Transverse colon (tissue), 4 donors: ENCODE data around the gene SCIN. TPM values are rescaled to one million over a fixed set of nuclear protein-coding genes. Genes with fewer than 3 reads are reported as not detected.

ENCODE experiments used
- DNase-seq: peaks from one replicate; pipeline ENCODE4 v3.0.0-alpha.2; 2019
- H3K27ac ChIP-seq, 4 donors: fragments of 200-600 bp; sonication (generic); 2 replicates each; pipeline ENCODE4 v1.5.1; 2016 to 2018; ENCODE audit warnings: inconsistent platforms in 4 of 4
- H3K27me3 ChIP-seq: fragments of 200-600 bp; sonication (generic); 2 replicates; pipeline ENCODE4 v1.5.1; 2017; ENCODE audit warnings: inconsistent platforms
- H3K36me3 ChIP-seq, 4 donors: fragments of 200-600 bp; sonication (generic); 2 replicates each; pipeline ENCODE4 v1.5.1; 2017 to 2019; ENCODE audit warnings: inconsistent platforms in 4 of 4
- H3K4me1 ChIP-seq, 4 donors: fragments of 200-600 bp; sonication (generic); 2 replicates each; pipeline ENCODE4 v1.5.1; 2017 to 2020; ENCODE audit warnings: inconsistent platforms in 4 of 4
- H3K4me3 ChIP-seq, 4 donors: fragments of 200-600 bp; sonication (generic); 1 replicate in 1 of 4; 2 replicates in 3 of 4; pipeline versions ENCODE4 v1.5.1 to v1.6.1; 2017 to 2019; ENCODE audit warnings: inconsistent platforms in 4 of 4
- H3K9me3 ChIP-seq, 2 donors: fragments of 200-600 bp; sonication (generic); 2 replicates each; pipeline ENCODE4 v1.5.1; 2017 to 2019; ENCODE audit warnings: inconsistent platforms in 2 of 2
- EP300 ChIP-seq: sonication (generic); formaldehyde crosslinking; IDR thresholded peaks from one replicate; pipeline ENCODE4 v1.6.1; 2017; ENCODE audit warnings: antibody characterized with exemption, low read depth
- POLR2A ChIP-seq: fragments of 450-650 bp; IDR thresholded peaks from one replicate; pipeline ENCODE4 v1.6.1; 2016; ENCODE audit warnings: antibody characterized with exemption, mild to moderate bottlenecking, moderate library complexity
- POLR2AphosphoS5 ChIP-seq, 3 donors: sonication (generic); formaldehyde crosslinking; IDR thresholded peaks; one replicate each; pipeline ENCODE4 v1.6.1; 2016; ENCODE audit warnings: antibody characterized with exemption in 3 of 3
- WGBS, 2 donors: methylation state at CpG; one replicate each; pipeline ENCODE4 v1.1.5; 2018; ENCODE audit warnings: low coverage in 1 of 2; 5-methylcytosine and 5-hydroxymethylcytosine counted together
- in situ Hi-C, 4 donors: fragments of 200-750 bp; cut with MboI; loops; one replicate each; pipeline versions ENCODE4 v1.15.0 to v1.15.1; 2017; ENCODE audit warnings: low sequenced_read_pairs in 3 of 4, low pct_ligation_motif_present in 1 of 4, low pct_unique_long_range_greater_than_20kb in 1 of 4
- intact Hi-C: fragments of 100-400 bp; cut with DNase I; formaldehyde crosslinking; loops from one replicate; pipeline ENCODE4 v1.15.1; 2023; ENCODE audit warnings: low total_unique reads
- total RNA-seq, 4 donors: library from RNA; depleted of rRNA; stranded (reverse); fragments of >200 nt; gene quantifications; one replicate each; pipeline ENCODE4 v1.1.0, GENCODE V29; 2016
- TF ChIP-seq, protein P1 (sequence below), 5 experiments: fragments of 200-600 bp in 3 of 5; fragments of 450-650 bp in 2 of 5; sonication (generic) in 3 of 5; IDR thresholded peaks; 1 replicate in 2 of 5; 2 replicates in 3 of 5; pipeline ENCODE4 v1.5.1; 2016 to 2017; ENCODE audit warnings: antibody characterized with exemption in 5 of 5, inconsistent platforms in 3 of 5, mild to moderate bottlenecking in 2 of 5, moderate library complexity in 1 of 5

SCIN gene
- total RNA-seq, 4 donors from 2014 or later = 62.3 to 125 (median 86.4) TPM

DNA sequence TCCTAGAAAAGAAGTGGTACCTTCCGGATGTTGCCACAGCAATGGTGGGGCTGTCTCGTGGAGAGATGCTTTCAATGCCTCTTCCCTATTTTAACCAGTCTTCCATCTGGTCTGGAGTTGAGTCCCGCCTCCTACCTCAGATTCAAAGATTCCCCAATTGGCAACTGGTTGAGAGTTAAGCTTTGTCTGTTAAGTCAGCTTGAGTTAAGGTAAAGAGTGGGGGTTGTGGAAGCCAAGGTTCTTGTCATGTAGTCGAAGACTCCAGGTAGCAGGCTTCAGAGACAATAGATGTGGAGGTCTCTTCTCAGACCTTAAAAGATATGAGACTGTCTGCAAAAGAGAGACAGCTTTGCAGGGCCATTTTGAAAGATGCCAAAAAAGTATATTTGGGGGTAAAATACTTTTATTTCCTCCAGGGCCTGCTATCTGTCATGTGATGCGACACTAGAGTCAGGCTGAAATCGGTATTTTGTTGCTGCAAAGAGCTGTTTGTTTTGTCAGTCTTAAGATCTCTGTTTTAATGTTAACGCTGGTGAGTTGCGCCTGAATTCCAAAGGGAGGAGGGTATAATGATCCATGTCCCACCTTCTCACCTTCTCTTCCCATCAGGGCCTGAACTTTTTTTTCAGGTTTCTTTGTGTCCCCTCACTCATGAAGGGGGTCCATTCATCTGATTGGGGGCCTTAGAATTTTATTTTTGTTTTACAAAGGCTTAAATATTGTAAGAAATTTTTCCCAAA lies 40.4 kb upstream of the SCIN start:
- no peak overlapping the region for H3K4me3 ChIP-seq
- WGBS, 2 donors = 80 to 84% methylated on average over 2 to 8 of the region's 8 CpGs
- H3K4me1 ChIP-seq = no peaks in the 10 kb centered on the region
- TF ChIP-seq EP300 (no peak), POLR2A (no peak), POLR2AphosphoS5 (IDR thresholded peaks at IDR 0.05) (no peak)
- TF ChIP-seq, protein P1, sequence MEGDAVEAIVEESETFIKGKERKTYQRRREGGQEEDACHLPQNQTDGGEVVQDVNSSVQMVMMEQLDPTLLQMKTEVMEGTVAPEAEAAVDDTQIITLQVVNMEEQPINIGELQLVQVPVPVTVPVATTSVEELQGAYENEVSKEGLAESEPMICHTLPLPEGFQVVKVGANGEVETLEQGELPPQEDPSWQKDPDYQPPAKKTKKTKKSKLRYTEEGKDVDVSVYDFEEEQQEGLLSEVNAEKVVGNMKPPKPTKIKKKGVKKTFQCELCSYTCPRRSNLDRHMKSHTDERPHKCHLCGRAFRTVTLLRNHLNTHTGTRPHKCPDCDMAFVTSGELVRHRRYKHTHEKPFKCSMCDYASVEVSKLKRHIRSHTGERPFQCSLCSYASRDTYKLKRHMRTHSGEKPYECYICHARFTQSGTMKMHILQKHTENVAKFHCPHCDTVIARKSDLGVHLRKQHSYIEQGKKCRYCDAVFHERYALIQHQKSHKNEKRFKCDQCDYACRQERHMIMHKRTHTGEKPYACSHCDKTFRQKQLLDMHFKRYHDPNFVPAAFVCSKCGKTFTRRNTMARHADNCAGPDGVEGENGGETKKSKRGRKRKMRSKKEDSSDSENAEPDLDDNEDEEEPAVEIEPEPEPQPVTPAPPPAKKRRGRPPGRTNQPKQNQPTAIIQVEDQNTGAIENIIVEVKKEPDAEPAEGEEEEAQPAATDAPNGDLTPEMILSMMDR (IDR thresholded peaks at IDR 0.05) = no peak
- H3K9me3 ChIP-seq = no peaks in the 10 kb centered on the region
- no peaks in the 10 kb centered on the region for H3K36me3 ChIP-seq
- no peaks in the 10 kb centered on the region for H3K27me3 ChIP-seq
- DNase-seq = no peak
- intact Hi-C loops (no loop called here), in situ Hi-C loops (loop anchor here (5.0 to 25.0 kb wide), 4 partner anchors 95 to 735 kb away; no protein-coding TSS in a partner anchor)
- H3K27ac ChIP-seq = no peak overlapping the region

DNA sequence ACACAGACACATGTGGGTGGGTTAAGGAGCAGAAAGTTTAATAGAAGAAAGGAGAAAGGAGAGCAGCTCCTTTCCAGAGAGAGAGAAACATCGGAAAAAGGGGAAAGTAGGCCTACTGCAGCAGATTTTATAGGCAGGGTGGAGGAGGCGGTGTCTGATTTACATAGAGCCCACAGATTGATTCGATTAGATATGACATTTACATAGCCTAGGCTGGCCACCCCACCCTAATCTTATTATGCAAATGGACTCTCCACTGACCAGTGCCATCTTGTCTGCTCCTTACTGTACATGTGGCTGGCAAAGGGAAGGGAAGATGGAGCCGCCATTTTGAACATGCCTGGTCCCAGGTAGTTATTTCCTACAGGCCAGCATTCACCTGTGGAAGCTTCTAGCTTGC lies 38.7 kb upstream of the SCIN start:
- intact Hi-C loops = no loop called here
- no peak for TF ChIP-seq EP300
- TF ChIP-seq POLR2AphosphoS5 (IDR thresholded peaks at IDR 0.05) = no peak
- TF ChIP-seq, protein P1 (IDR thresholded peaks at IDR 0.05) = no peak
- no peak for TF ChIP-seq POLR2A

DNA sequence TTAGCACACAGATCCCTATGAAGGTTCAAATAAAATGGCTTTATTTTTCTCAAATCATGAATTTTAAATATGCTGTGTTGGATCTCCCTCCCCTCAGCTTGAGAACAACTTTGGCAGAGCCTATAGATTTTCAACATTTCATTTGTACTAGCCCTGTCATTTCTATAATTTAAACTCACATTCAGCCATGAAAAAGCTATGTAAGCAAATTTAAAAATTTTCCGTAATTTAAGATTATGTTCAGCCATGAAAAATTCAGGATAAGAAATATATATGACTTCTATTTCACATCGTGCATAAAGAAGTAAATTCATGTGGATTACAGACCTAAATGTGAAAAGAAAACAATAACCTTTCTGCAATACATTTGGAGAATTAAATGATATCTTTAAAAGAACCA lies 36.5 kb upstream of the SCIN start:
- WGBS, 2 donors = 63 to 89% methylated on average over 2 of the region's 2 CpGs
- DNase-seq = no peak
- Histone ChIP-seq H3K36me3 (no peaks in the 10 kb centered on the region), H3K27ac (no peak overlapping the region), H3K9me3 (no peaks in the 10 kb centered on the region), H3K27me3 (no peaks in the 10 kb centered on the region), H3K4me1 (no peaks in the 10 kb centered on the region), H3K4me3 (no peak overlapping the region)
- TF ChIP-seq EP300 = no peak
- TF ChIP-seq POLR2A = no peak
- TF ChIP-seq POLR2AphosphoS5 (IDR thresholded peaks at IDR 0.05) = no peak
- TF ChIP-seq, protein P1 (IDR thresholded peaks at IDR 0.05) = no peak
- intact Hi-C loops (no loop called here), in situ Hi-C loops (loop anchor here in 1 of 4 donors (25.0 kb wide), 1 partner anchor 728 kb away; no protein-coding TSS in a partner anchor)

More for the DNA sequence above, 38.7 kb upstream of the SCIN start:
- no peak overlapping the region for H3K27ac ChIP-seq
- in situ Hi-C loops = loop anchor here in 1 of 4 donors (25.0 kb wide), 1 partner anchor 731 kb away; no protein-coding TSS in a partner anchor
- H3K27me3 ChIP-seq = no peaks in the 10 kb centered on the region
- DNase-seq = no peak
- H3K36me3 ChIP-seq = no peaks in the 10 kb centered on the region
- H3K4me1 ChIP-seq = no peaks in the 10 kb centered on the region
- no peaks in the 10 kb centered on the region for H3K9me3 ChIP-seq
- no peak overlapping the region for H3K4me3 ChIP-seq
- 83 to 90% methylated on average over 4 of the region's 4 CpGs for WGBS, 2 donors

DNA sequence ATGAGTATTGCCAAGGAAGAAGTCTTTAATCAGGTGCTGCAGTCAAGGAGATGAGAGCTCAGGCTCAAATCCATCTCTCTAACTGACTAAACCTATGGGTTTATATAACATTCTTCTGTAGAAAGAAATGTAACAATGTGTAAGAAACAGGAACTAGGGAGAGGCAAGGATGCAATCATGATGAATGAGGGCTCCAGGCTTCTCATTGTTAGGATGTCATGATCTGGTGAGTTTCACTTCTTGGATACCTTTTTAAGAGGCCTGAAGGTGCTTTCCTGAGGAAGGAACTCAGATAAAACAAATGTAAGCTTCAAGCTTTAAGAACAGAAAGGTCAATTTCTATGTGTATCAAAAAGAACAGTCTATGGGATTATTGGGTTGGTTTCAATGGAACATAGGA lies 30.8 kb upstream of the SCIN start:
- no peak overlapping the region for H3K4me3 ChIP-seq
- H3K4me1 ChIP-seq = no peaks in the 10 kb centered on the region
- no peak for DNase-seq
- no peaks in the 10 kb centered on the region for H3K36me3 ChIP-seq
- no peaks in the 10 kb centered on the region for H3K9me3 ChIP-seq
- in situ Hi-C loops = loop anchor here in 1 of 4 donors (25.0 kb wide), 1 partner anchor 723 kb away; no protein-coding TSS in a partner anchor
- TF ChIP-seq, protein P1 (IDR thresholded peaks at IDR 0.05) = no peak
- TF ChIP-seq EP300 = no peak
- no peak for TF ChIP-seq POLR2AphosphoS5 (IDR thresholded peaks at IDR 0.05)
- TF ChIP-seq POLR2A = no peak
- H3K27ac ChIP-seq = no peak overlapping the region
- intact Hi-C loops = no loop called here
- no peaks in the 10 kb centered on the region for H3K27me3 ChIP-seq
